ENCODE data around the gene LPAR3. TPM values are rescaled to one million over a fixed set of nuclear protein-coding genes. Genes with fewer than 3 reads are reported as not detected.

Gene LPAR3
- total RNA-seq, 4 donors from 2014 or later: 3.5 to 10.9 (median 4.1) TPM; not detected in 1

GRCh38 chr1:84899969-84900368, 7.0 kb upstream of the LPAR3 start:
- in situ Hi-C loops (cut with MboI; ENCODE audit: low pct_ligation_motif_present in 1 of 4, low pct_unique_long_range_greater_than_20kb in 1 of 4, low sequenced_read_pairs in 3 of 4): loop anchor here in 1 of 4 donors (25.0 kb wide), 1 partner anchor 988 kb away; no protein-coding TSS in a partner anchor
- intact Hi-C loops (cut with DNase I; ENCODE audit: low total_unique reads): no loop called here
- Histone ChIP-seq H3K4me1 (no peaks in the 10 kb centered on the region), H3K4me3 (no peak overlapping the region), H3K36me3 (no peaks in the 10 kb centered on the region), H3K9me3 (no peaks in the 10 kb centered on the region), H3K27me3 (peaks cover 7% of the 10 kb centered on the region), H3K27ac (no peak overlapping the region)
- no peak for DNase-seq
- 28 to 41% methylated on average over 1 of the region's 1 CpG for WGBS, 2 donors (ENCODE audit: low coverage in 1 of 2)
- no peak for TF ChIP-seq POLR2AphosphoS5 (IDR thresholded peaks at IDR 0.05)
- TF ChIP-seq CTCF (IDR thresholded peaks at IDR 0.05): no peak
- no peak for TF ChIP-seq EP300 (IDR thresholded peaks at IDR 0.05; ENCODE audit: low read depth)
- no peak for TF ChIP-seq POLR2A (IDR thresholded peaks at IDR 0.05)

GRCh38 chr1:84896279-84896678, 3.3 kb upstream of the LPAR3 start:
- WGBS, 2 donors (ENCODE audit: low coverage in 1 of 2): 61 to 64% methylated on average over 2 of the region's 2 CpGs
- in situ Hi-C loops (cut with MboI; ENCODE audit: low pct_ligation_motif_present in 1 of 4, low pct_unique_long_range_greater_than_20kb in 1 of 4, low sequenced_read_pairs in 3 of 4) (no loop called here), intact Hi-C loops (cut with DNase I; ENCODE audit: low total_unique reads) (no loop called here)
- Histone ChIP-seq H3K27ac (no peak overlapping the region), H3K36me3 (no peaks in the 10 kb centered on the region), H3K4me1 (peaks cover 0 to 11% (median 10%) of the 10 kb centered on the region in 4 donors), H3K4me3 (no peak overlapping the region), H3K9me3 (no peaks in the 10 kb centered on the region), H3K27me3 (peaks cover 43% of the 10 kb centered on the region)
- no peak for DNase-seq
- TF ChIP-seq CTCF (IDR thresholded peaks at IDR 0.05) (no peak), POLR2A (IDR thresholded peaks at IDR 0.05) (no peak), EP300 (IDR thresholded peaks at IDR 0.05; ENCODE audit: low read depth) (no peak), POLR2AphosphoS5 (IDR thresholded peaks at IDR 0.05) (no peak)

DNA sequence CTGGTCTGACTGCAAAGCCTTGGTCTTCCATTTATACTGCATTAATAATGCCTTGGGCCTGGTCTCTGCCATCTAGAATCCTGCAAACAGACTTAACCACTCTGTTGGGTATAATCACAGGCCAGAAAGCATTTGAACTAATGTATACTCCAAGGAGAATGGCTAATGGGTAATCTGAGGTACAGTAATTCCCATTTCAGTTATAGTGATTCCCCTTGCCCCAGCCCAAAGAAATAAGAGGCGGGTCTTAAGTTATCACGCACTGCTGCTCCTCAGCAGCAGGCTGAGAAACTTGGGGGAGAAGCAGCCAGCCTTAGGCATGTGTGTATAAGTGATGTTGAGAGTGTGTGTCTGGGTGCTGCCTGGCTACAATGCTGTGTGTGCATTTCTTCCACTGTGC, 2.4 kb downstream of the LPAR3 start:
- H3K4me3 ChIP-seq: no peak overlapping the region
- in situ Hi-C loops (cut with MboI; ENCODE audit: low pct_ligation_motif_present in 1 of 4, low pct_unique_long_range_greater_than_20kb in 1 of 4, low sequenced_read_pairs in 3 of 4) (no loop called here), intact Hi-C loops (cut with DNase I; ENCODE audit: low total_unique reads) (no loop called here)
- H3K9me3 ChIP-seq: no peaks in the 10 kb centered on the region
- no peak for TF ChIP-seq CTCF (IDR thresholded peaks at IDR 0.05)
- no peak for TF ChIP-seq POLR2AphosphoS5 (IDR thresholded peaks at IDR 0.05)
- no peak for TF ChIP-seq POLR2A (IDR thresholded peaks at IDR 0.05)
- TF ChIP-seq EP300 (IDR thresholded peaks at IDR 0.05; ENCODE audit: low read depth): no peak
- no peaks in the 10 kb centered on the region for H3K36me3 ChIP-seq
- WGBS, 2 donors (ENCODE audit: low coverage in 1 of 2): 94% methylated on average over 2 of the region's 2 CpGs; no CpG with 5 or more reads in 1 of the 2 donors
- DNase-seq: no peak
- H3K27ac ChIP-seq: no peak overlapping the region
- peaks cover 42% of the 10 kb centered on the region for H3K27me3 ChIP-seq
- H3K4me1 ChIP-seq: peaks cover 0 to 11% (median 10%) of the 10 kb centered on the region in 4 donors

DNA sequence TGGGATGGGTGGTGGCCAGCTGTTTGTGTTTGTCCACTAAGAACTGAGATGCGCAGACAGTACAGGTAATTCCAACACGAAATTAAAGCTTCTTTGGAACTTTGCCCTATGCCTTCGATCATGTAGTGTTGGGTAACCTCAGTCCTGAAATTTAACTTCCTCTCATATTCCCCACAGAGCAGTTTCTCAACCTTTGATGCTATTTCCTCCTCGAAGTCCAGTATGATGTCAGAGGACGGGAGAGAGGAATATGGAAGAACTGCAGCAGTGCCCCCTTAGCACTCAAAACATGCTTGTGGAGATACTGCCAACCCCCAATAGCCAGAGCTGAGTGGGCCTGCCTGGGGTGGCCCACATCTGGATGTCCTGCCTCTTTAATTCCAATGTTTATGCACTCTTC, 3.6 kb downstream of the LPAR3 start:
- TF ChIP-seq CTCF (IDR thresholded peaks at IDR 0.05): no peak
- TF ChIP-seq POLR2AphosphoS5 (IDR thresholded peaks at IDR 0.05): no peak
- TF ChIP-seq EP300 (IDR thresholded peaks at IDR 0.05; ENCODE audit: low read depth): no peak
- no peak for TF ChIP-seq POLR2A (IDR thresholded peaks at IDR 0.05)
- Histone ChIP-seq H3K4me1 (peaks cover 0 to 11% (median 10%) of the 10 kb centered on the region in 4 donors), H3K36me3 (no peaks in the 10 kb centered on the region), H3K27ac (no peak overlapping the region), H3K27me3 (peaks cover 31% of the 10 kb centered on the region), H3K4me3 (no peak overlapping the region), H3K9me3 (no peaks in the 10 kb centered on the region)
- in situ Hi-C loops (cut with MboI; ENCODE audit: low pct_ligation_motif_present in 1 of 4, low pct_unique_long_range_greater_than_20kb in 1 of 4, low sequenced_read_pairs in 3 of 4) (no loop called here), intact Hi-C loops (cut with DNase I; ENCODE audit: low total_unique reads) (no loop called here)
- WGBS, 2 donors (ENCODE audit: low coverage in 1 of 2): 61 to 80% methylated on average over 1 to 5 of the region's 5 CpGs
- DNase-seq: no peak

Data from transverse colon (tissue), 4 donors.